Skin epidermis (tissue), 12 donors: ENCODE measurements around the gene ELP4.
A peak's percentile ranks its signal among the peaks of the same experiment; 100 is the strongest.
"Not testable (repeated sequence)": the region's sequence is repeated elsewhere in the genome, so short reads cannot be mapped to it uniquely, and the experiment has no call there.

Experiments used
- H3K27ac ChIP-seq, 21 experiments: fragments of 200-600 bp; sonication (generic) in 11 of 21; one replicate each; pipeline ENCODE4 v1.5.0; 2020; ENCODE audit warnings: mild to moderate bottlenecking in 3 of 21, inconsistent platforms in 2 of 21, moderate library complexity in 2 of 21
- H3K4me3 ChIP-seq, 7 experiments: fragments of 200-600 bp; sonication (generic) in 2 of 7; one replicate each; pipeline ENCODE4 v1.5.0; 2020; ENCODE audit warnings: inconsistent platforms in 2 of 7, mild to moderate bottlenecking in 2 of 7, moderate library complexity in 1 of 7

Gene ELP4, protein sequence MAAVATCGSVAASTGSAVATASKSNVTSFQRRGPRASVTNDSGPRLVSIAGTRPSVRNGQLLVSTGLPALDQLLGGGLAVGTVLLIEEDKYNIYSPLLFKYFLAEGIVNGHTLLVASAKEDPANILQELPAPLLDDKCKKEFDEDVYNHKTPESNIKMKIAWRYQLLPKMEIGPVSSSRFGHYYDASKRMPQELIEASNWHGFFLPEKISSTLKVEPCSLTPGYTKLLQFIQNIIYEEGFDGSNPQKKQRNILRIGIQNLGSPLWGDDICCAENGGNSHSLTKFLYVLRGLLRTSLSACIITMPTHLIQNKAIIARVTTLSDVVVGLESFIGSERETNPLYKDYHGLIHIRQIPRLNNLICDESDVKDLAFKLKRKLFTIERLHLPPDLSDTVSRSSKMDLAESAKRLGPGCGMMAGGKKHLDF

DNA sequence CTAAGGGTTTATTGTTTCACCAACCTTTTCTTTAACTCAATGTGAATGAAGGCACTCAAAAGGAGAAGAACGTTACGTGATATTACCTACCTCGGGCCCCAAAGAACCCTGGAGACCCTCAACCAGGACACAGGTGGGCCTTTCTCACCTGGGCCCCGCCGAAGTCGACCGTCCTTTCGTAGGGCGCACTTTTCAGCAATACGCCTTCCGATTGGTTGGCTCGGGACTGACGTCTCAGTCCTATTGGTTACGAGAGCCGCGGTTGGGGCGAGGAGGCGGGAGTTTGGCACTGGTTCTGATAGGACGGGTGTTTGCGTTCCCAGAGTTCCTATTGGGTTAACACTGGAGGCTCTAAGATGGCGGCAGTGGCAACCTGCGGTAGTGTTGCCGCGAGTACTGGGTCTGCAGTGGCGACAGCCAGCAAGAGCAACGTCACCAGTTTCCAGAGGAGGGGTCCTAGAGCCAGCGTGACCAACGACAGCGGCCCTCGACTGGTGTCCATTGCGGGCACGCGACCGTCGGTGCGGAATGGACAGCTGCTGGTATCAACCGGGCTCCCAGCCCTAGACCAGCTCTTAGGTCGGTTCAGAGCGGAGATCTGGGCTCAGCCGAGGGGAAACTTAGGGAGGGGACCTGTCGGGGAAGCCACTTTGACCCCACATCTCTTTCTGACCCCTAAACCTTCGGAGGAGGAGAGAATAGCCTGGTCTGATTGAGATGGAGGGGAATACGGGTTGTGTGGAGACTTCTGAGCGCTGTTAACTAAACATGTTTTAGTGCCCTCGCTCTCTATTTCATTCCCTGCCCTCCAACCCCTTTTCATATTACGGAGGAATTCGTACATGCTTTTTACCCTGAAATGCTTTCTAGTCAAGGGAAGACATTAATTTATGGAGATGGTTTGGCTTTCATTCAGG, at the start of gene ELP4, which contains the start of gene IMMP1L:
ELP4 (plus strand) TSS at position 339 of the 917 bp plus-strand sequence; CDS start at position 357, 18 bp downstream.
IMMP1L (minus strand) TSS at position 194 of the 917 bp plus-strand sequence. CDS start 46,346 bp downstream, outside the sequence.
- Histone ChIP-seq H3K27ac (peak within 1 kb of the TSS; percentile 28 to 90 (median 85)), H3K4me3 (peak within 1 kb of the TSS; percentile 61 to 97 (median 80))

GRCh38 chr11:31464436-31464835, 45.1 kb upstream of the ELP4 start:
- H3K27ac ChIP-seq, result no peak overlapping the region
- no peak overlapping the region for H3K4me3 ChIP-seq

DNA sequence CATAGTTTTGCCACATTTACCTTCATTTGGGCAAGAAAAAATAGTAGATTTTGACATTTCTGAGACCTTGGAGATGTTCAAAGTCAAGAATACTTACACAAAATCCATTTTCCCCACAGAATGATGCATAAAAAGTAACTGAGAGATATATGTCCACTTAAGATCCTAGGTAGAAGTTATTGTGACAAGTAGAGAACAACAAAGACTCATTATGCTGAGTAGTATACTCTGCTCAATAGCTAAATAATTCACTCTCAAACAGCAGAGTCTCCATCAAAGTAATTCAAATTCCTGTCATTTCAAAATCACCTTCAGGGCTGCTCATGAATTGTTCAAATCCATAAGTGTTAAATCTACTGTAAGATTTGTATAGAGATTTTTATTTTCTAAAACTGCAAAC, 35.5 kb upstream of the ELP4 start:
- H3K4me3 ChIP-seq, result no peak overlapping the region

DNA sequence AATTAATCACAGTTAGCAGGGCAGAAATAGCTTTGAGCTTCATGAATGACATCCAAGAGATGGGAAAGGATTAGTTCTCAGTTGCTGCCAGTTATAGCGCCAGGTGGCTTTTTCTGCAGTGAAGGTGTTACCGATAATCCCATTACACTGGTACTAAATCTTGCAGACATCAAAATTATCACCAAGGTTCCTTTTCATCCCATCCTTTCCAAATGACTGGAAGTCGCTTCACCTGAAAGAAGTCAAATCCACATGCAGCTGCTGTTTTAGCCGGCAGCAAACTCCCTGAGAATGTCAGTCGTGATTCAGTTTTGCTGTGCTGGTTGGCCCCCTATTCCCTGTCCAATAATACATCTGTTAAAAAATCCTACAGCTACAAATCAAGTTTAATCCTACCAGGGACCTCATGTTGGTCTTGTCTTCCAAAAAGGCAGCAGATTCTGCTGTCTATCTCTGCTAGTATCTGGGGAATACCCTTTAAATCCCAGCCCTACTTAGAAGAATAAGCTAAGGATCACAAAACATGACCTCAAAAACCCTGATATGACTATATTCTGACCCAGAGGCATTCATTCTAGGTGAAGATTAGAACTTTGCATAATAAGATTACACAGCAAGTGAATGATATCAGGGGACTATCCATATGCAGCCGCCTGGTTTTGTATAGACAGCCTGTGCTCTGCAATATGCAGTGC, 31.9 kb upstream of the ELP4 start:
- no peak overlapping the region for H3K4me3 ChIP-seq
- H3K27ac ChIP-seq, result no peak overlapping the region

More for the DNA sequence above, 35.5 kb upstream of the ELP4 start:
- no peak overlapping the region for H3K27ac ChIP-seq

DNA sequence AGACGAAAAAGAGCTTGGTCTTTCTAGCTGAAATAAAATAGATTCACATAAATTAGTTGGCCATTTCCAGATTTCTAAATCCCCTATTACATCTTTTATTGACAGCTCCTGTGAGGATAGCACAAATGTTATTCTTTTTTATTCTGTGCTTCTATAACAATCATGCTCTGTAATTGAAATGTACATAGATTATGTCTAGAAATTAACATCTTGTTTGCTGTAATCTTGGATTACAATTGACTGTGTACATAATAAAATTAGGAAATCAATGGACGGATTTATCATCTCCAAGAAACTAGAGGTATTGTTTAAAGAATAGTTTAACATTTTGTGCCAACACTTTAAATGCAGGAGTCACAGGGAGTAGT, 31.4 kb upstream of the ELP4 start:
- H3K27ac ChIP-seq, result no peak overlapping the region
- H3K4me3 ChIP-seq, result no peak overlapping the region

GRCh38 chr11:31479066-31479465, 30.5 kb upstream of the ELP4 start:
- no peak overlapping the region for H3K27ac ChIP-seq
- H3K4me3 ChIP-seq, result no peak overlapping the region

- Histone ChIP-seq H3K4me3 (no peak overlapping the region), H3K27ac (no peak overlapping the region)
Observed at GRCh38 chr11:31480930-31481329, 28.6 kb upstream of the ELP4 start.

GRCh38 chr11:31484497-31484896, 25.1 kb upstream of the ELP4 start:
- Histone ChIP-seq H3K27ac (no peak overlapping the region), H3K4me3 (no peak overlapping the region)

- Histone ChIP-seq H3K27ac (no peak overlapping the region), H3K4me3 (no peak overlapping the region)
Observed at GRCh38 chr11:31487848-31488247, 21.7 kb upstream of the ELP4 start.

GRCh38 chr11:31492320-31492913, 17.1 kb upstream of the ELP4 start:
- no peak overlapping the region for H3K27ac ChIP-seq
- H3K4me3 ChIP-seq, result no peak overlapping the region

DNA sequence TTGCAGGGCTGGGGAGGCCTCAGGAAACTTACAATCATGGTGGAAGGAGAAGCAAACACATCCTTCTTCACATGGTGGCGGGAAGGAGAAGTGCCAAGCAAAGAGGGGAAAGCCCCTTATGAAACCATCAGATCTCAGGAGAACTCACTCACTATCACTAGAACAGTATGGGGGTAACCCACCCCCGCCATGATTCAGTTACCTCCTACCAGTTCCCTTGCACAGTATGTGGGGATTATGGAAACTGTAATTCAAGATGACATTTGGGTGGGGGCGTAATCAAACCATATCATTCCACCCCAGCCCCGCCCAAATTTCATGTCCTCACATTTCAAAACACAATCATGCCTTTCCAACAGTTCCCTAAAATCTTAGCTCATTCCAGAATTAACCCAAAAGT, 16.3 kb upstream of the ELP4 start:
- Histone ChIP-seq H3K4me3 (no peak overlapping the region), H3K27ac (no peak overlapping the region)

DNA sequence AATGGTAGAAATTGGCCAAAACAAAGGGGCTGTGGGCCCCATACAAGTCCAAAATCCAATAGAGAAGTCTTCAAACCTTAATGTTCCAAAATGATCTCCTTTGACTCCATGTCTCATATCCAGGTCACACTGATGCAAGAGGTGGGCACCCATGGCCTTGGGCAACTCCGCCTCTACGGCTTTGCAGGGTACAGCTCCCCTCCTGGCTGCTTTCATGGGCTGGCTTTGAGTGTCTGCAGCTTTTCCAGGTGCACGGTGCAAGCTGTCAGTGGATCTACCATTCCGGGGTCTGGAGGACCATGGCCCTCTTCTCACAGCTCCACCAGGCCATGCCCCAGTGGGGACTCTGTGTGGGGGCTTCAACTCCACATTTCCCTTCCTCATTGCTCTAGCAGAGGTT, 15.8 kb upstream of the ELP4 start:
- H3K27ac ChIP-seq, result not testable (repeated sequence)

GRCh38 chr11:31499576-31500178, 9.9 kb upstream of the ELP4 start:
- Histone ChIP-seq H3K4me3 (no peak overlapping the region), H3K27ac (no peak overlapping the region)

More for the DNA sequence above, 15.8 kb upstream of the ELP4 start:
- not testable (repeated sequence) for H3K4me3 ChIP-seq

DNA sequence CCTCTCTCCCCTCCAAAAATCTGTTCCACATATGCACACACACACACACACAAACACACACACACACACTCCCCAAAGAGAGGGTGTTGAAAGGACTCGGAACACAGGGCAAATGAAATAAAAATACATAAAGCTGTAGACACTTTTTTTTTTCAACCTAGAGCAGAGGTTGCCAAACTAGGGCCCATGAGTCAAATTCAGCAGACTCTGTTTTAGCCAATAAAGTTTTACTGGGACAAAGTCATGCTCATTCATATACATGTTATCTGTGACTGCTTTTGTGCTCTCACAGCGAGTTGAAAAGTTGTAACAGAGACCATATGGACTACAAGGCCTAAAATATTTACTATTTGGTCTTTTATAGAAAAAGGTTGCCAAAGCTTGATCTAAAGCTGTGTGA, 9.0 kb upstream of the ELP4 start:
- H3K27ac ChIP-seq, result no peak overlapping the region
- H3K4me3 ChIP-seq, result no peak overlapping the region

DNA sequence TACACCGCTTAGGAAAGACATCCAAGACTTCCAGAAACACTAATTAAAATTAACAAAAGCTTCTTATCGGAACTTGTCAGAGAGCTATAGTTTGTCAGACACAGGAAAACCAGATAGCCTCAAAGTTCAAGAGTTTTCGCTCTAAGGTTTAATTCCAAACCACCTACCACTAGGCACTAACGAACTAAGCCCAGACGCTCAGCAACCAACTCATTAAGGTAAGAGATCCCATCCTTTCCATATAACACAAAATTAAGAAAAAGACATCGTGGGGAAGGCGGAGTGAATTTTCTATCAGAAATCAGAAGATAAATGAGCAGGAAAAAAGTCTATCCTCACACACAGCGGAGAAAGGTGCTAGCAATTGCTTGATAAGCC, 527 bp upstream of the ELP4 start:
- Histone ChIP-seq H3K27ac (peak overlapping the region in 19 of 21 experiments; percentile 67 to 90 (median 86)), H3K4me3 (peak overlapping the region; percentile 61 to 97 (median 80))

DNA sequence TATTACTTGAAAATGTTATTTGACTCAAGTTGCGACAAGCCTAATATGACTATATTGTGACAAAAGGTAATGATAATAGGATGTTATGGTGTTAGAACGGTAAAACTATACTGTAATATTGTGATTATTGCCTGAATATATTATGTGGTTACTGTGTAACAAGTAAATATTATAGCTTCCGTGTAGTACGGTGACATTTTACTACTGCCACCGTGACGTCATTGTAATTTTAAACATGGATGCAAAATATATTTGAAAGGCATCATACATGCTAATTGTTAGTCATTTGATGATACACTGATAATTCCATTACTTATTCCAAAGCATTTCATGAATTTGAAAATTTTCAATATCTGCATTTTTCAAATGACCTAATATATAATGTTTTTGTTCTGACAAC, 2.5 kb downstream of the ELP4 start:
- Histone ChIP-seq H3K4me3 (no peak overlapping the region), H3K27ac (no peak overlapping the region)

DNA sequence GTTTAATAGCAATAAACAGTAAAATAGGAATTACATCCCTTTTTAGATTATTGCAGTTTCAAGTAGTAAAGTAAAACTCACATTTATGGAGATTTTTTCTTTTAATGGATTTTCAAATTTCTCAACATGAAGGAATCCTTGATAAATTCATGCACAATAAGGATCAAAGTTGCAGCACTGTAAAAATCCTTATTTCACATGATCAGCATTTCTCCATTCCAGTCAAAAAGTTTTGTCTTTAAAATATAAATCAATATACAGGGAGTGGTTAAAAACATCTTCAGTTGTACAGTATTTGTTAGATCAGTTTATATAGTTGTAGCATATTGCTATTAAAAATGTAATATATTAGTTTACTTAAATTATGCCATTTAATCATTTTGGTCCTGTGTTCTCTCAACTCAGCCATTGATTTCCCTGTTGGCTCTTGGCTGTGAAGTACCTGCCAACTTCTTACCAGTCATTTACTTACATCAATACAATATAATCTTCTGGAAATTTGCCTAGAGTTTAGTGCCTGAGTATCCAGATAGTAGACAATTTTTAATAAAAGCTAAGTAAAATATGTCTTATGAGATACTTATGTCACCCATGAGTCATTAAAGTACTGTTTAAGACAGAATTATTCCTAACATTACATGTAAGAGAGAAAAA, 12.1 kb downstream of the ELP4 start:
- Histone ChIP-seq H3K27ac (no peak overlapping the region), H3K4me3 (no peak overlapping the region)

DNA sequence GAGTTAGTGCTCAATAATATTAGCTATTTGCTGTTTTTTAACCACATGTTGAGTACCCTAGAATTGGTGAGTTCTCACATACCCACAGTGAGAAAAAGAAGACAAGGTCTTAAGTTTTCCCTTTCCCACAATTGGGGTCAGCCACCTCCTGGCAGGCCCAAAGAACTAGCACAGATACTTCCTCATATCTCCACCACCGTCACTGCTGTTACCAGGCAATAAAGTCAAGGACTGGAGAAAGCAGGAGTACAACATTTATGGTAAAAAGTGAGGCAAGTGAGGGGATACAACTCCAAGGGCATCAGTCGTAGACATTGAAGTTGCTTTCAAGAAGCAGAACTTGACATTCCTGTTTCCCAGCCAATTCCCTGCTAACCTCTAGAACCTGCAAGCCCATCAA, 19.6 kb downstream of the ELP4 start:
- no peak overlapping the region for H3K27ac ChIP-seq
- no peak overlapping the region for H3K4me3 ChIP-seq

DNA sequence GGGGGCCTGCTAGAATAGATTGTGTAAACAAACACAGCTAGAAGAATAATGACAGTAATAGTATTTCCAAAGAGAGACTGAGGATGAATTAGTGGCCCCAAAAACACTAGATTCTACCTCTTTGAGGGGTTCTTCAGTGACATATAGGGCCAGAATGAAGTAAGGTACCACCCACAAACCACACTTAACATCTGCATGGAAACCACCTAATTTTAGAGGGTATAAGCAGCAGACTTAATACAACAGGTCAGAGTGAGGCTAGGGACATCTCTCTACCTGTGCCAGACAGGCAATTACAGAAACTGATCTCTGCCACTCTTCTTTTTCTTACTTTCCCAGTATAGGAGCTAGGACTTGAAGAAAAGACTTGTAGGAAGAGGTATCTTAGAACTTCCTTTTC, 20.1 kb downstream of the ELP4 start:
- no peak overlapping the region for H3K4me3 ChIP-seq
- H3K27ac ChIP-seq, result no peak overlapping the region
